GM23338 (cell line): Measurements from ENCODE around the gene KRT78. TPM values are rescaled to one million over a fixed set of nuclear protein-coding genes. Genes with fewer than 3 reads are reported as not detected.

Source experiments
- ATAC-seq: fragments of 200-7000 bp; cut with Tn5 transposase; 3 replicates; pipeline ENCODE4 v1.9.1; 2020
- DNase-seq: peaks from one replicate; pipeline ENCODE4 v3.0.0-alpha.2; 2015; ENCODE audit warnings: low spot score
- H2AFZ ChIP-seq: fragments of 200-600 bp; sonication (generic); 2 replicates; pipeline ENCODE4 v1.8.0; 2016; ENCODE audit warnings: antibody characterized with exemption, mild to moderate bottlenecking, moderate library complexity
- H3F3A ChIP-seq: fragments of 200-600 bp; sonication (generic); replicated peaks from 2 replicates; pipeline ENCODE4 v1.8.0; 2017; ENCODE audit warnings: antibody characterized with exemption, mixed run types, low read depth
- H3K27ac ChIP-seq: fragments of 200-600 bp; sonication (generic); 2 replicates; pipeline ENCODE4 v1.6.1; 2016; ENCODE audit warnings: low read depth
- H3K27me3 ChIP-seq: fragments of 200-600 bp; sonication (generic); 2 replicates; pipeline ENCODE4 v1.8.0; 2016; ENCODE audit warnings: mild to moderate bottlenecking, mixed run types, moderate library complexity; ENCODE audit not compliant: insufficient read depth
- H3K36me3 ChIP-seq: fragments of 200-600 bp; sonication (generic); 2 replicates; pipeline ENCODE4 v1.8.0; 2016; ENCODE audit warnings: mild to moderate bottlenecking; ENCODE audit not compliant: insufficient read depth
- H3K4me1 ChIP-seq: fragments of 200-600 bp; sonication (generic); 2 replicates; pipeline ENCODE4 v1.8.0; 2016; ENCODE audit warnings: mild to moderate bottlenecking, moderate library complexity; ENCODE audit not compliant: insufficient read depth
- H3K4me2 ChIP-seq: fragments of 200-600 bp; sonication (generic); 2 replicates; pipeline ENCODE4 v1.7.1; 2017; ENCODE audit warnings: mixed run types
- H3K4me3 ChIP-seq: fragments of 200-600 bp; sonication (generic); 2 replicates; pipeline ENCODE4 v1.6.1; 2016; ENCODE audit warnings: mixed run types
- H3K79me2 ChIP-seq: fragments of 200-600 bp; sonication (generic); replicated peaks from 2 replicates; pipeline ENCODE4 v1.8.0; 2017; ENCODE audit warnings: mild to moderate bottlenecking; ENCODE audit not compliant: insufficient read depth
- H3K9me2 ChIP-seq: fragments of 200-600 bp; sonication (generic); 2 replicates; pipeline ENCODE4 v1.8.0; 2017; ENCODE audit not compliant: insufficient read depth
- H4K20me1 ChIP-seq: fragments of 200-600 bp; sonication (generic); replicated peaks from 2 replicates; pipeline ENCODE4 v1.8.0; 2017; ENCODE audit warnings: mild to moderate bottlenecking; ENCODE audit not compliant: insufficient read depth
- H3K27ac Mint-ChIP-seq: 2 replicates; pipeline ENCODE4 v1.8.0; 2020; ENCODE audit warnings: inconsistent platforms, mild to moderate bottlenecking, moderate library complexity, mixed read lengths
- H3K27me3 Mint-ChIP-seq: 3 replicates; pipeline ENCODE4 v1.8.0; 2022; ENCODE audit warnings: low read depth, mild to moderate bottlenecking, moderate library complexity, mixed read lengths, inconsistent platforms; ENCODE audit not compliant: insufficient read depth, poor library complexity
- H3K36me3 Mint-ChIP-seq: 3 replicates; pipeline ENCODE4 v1.8.0; 2021; ENCODE audit warnings: low read depth, mild to moderate bottlenecking, inconsistent platforms, moderate library complexity, mixed read lengths
- H3K4me1 Mint-ChIP-seq: 3 replicates; pipeline ENCODE4 v1.8.0; 2020; ENCODE audit warnings: mild to moderate bottlenecking, inconsistent platforms, mixed read lengths
- H3K4me3 Mint-ChIP-seq: 3 replicates; pipeline ENCODE4 v1.8.0; 2021; ENCODE audit warnings: moderate library complexity, mild to moderate bottlenecking, inconsistent platforms, mixed read lengths
- H3K9me3 Mint-ChIP-seq: 3 replicates; pipeline ENCODE4 v1.8.0; 2020; ENCODE audit warnings: moderate library complexity, mild to moderate bottlenecking, inconsistent platforms, mixed read lengths
- CREB1 ChIP-seq: fragments of 250-450 bp; sonication (Bioruptor Pico); IDR thresholded peaks from 2 replicates; pipeline ENCODE4 v1.5.0; 2020; ENCODE audit warnings: low read depth, mild to moderate bottlenecking, moderate library complexity
- CTCF ChIP-seq, 2 experiments: fragments of 200-600 bp in 1 of 2; sonication (generic) in 1 of 2; conservative IDR thresholded peaks; 2 replicates each; pipeline versions ENCODE4 v1.5.1 to v1.6.1; 2016 to 2017; ENCODE audit warnings: antibody characterized with exemption in 2 of 2, low read depth in 2 of 2, mild to moderate bottlenecking in 2 of 2, moderate library complexity in 1 of 2
- EZH2 ChIP-seq: fragments of 200-600 bp; sonication (generic); IDR thresholded peaks from one replicate; pipeline ENCODE4 v1.8.0; 2017; ENCODE audit warnings: antibody characterized with exemption, mild to moderate bottlenecking, low read depth; ENCODE audit not compliant: unreplicated experiment
- EZH2phosphoT487 ChIP-seq: fragments of 200-600 bp; sonication (generic); IDR thresholded peaks from one replicate; pipeline ENCODE4 v1.8.1; 2018; ENCODE audit warnings: antibody characterized with exemption; ENCODE audit not compliant: unreplicated experiment
- JUNB ChIP-seq: IDR thresholded peaks from one replicate; pipeline ENCODE4 v1.6.1; 2016; ENCODE audit warnings: antibody characterized with exemption; ENCODE audit not compliant: unreplicated experiment
- NANOG ChIP-seq: IDR thresholded peaks from 2 replicates; pipeline ENCODE4 v1.6.1; 2016; ENCODE audit warnings: antibody characterized with exemption, borderline replicate concordance
- POLR2AphosphoS5 ChIP-seq: IDR thresholded peaks from 2 replicates; pipeline ENCODE4 v1.6.1; 2016; ENCODE audit warnings: antibody characterized with exemption, low read depth
- REST ChIP-seq: IDR thresholded peaks from one replicate; pipeline ENCODE4 v1.6.1; 2018; ENCODE audit warnings: antibody characterized with exemption; ENCODE audit not compliant: unreplicated experiment
- STAT1 ChIP-seq: IDR thresholded peaks from one replicate; pipeline ENCODE4 v1.6.1; 2016; ENCODE audit warnings: antibody characterized with exemption; ENCODE audit not compliant: unreplicated experiment
- ZNF114 ChIP-seq: fragments of 250-450 bp; sonication (Bioruptor Pico); IDR thresholded peaks from 2 replicates; pipeline ENCODE4 v1.5.0; 2020; ENCODE audit warnings: mild to moderate bottlenecking, moderate library complexity
- ZNF331 ChIP-seq: fragments of 250-450 bp; sonication (Bioruptor Pico); IDR thresholded peaks from 2 replicates; pipeline ENCODE4 v1.5.0; 2020; ENCODE audit warnings: low read depth, mild to moderate bottlenecking, moderate library complexity
- ZNF462 ChIP-seq: fragments of 250-450 bp; sonication (Bioruptor Pico); IDR thresholded peaks from 2 replicates; pipeline ENCODE4 v1.5.0; 2020; ENCODE audit warnings: mild to moderate bottlenecking, moderate library complexity
- polyA plus RNA-seq: library from polyadenylated mRNA; unstranded; fragments of >200 nt; fragmentation: Nextera tagmentation; extraction: Ambion mirVana; gene quantifications from 2 replicates; pipeline ENCODE4 v1.2.1, GENCODE V29; 2016
- total RNA-seq: library from RNA; depleted of rRNA; stranded (reverse); fragments of >200 nt; shearing (Covaris generic); gene quantifications from 2 replicates; pipeline ENCODE4 v1.2.3, GENCODE V29; 2014
- TF ChIP-seq, protein P1 (sequence below): IDR thresholded peaks from 2 replicates; pipeline ENCODE4 v1.6.1; 2016; ENCODE audit warnings: antibody characterized with exemption

The KRT78 gene
- total and polyA plus RNA-seq, 2 experiments from 2014 or later: not detected

GRCh38 chr12:52874573-52875435 lies 26.0 kb upstream of the KRT78 start:
- peaks cover 11% of the 10 kb centered on the region for H3K27me3 Mint-ChIP-seq
- no peaks in the 10 kb centered on the region for H3K9me3 Mint-ChIP-seq
- ATAC-seq (no peak), DNase-seq (no peak)
- Histone ChIP-seq H3K79me2 (no peaks in the 10 kb centered on the region), H2AFZ (peak overlapping the region; percentile 98), H3K4me3 (peak overlapping the region; percentile 59), H3K27me3 (peaks cover 26% of the 10 kb centered on the region), H3K36me3 (no peaks in the 10 kb centered on the region), H3K4me2 (peak overlapping the region; percentile 88), H3K4me1 (no peaks in the 10 kb centered on the region; the same call in 1 of the 2 replicates), H3K27ac (no peak overlapping the region), H3K9me2 (no peaks in the 10 kb centered on the region), H3F3A (peaks cover 3% of the 10 kb centered on the region; the same call in 1 of the 2 replicates), H4K20me1 (no peaks in the 10 kb centered on the region)
- no peak overlapping the region for H3K27ac Mint-ChIP-seq
- peaks cover 24% of the 10 kb centered on the region for H3K4me1 Mint-ChIP-seq
- H3K4me3 Mint-ChIP-seq: peak overlapping the region; percentile 66
- no peaks in the 10 kb centered on the region for H3K36me3 Mint-ChIP-seq
- TF ChIP-seq, protein P1, sequence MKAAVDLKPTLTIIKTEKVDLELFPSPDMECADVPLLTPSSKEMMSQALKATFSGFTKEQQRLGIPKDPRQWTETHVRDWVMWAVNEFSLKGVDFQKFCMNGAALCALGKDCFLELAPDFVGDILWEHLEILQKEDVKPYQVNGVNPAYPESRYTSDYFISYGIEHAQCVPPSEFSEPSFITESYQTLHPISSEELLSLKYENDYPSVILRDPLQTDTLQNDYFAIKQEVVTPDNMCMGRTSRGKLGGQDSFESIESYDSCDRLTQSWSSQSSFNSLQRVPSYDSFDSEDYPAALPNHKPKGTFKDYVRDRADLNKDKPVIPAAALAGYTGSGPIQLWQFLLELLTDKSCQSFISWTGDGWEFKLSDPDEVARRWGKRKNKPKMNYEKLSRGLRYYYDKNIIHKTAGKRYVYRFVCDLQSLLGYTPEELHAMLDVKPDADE: no peak
- TF ChIP-seq ZNF331 (CRISPR knock-in tag) (no peak), ZNF114 (CRISPR knock-in tag) (no peak), STAT1 (no peak), CREB1 (no peak), JUNB (no peak), REST (no peak), EZH2phosphoT487 (no peak), POLR2AphosphoS5 (no peak), NANOG (no peak), EZH2 (no peak), ZNF462 (CRISPR knock-in tag) (no peak), CTCF (conservative IDR thresholded peaks at IDR 0.05; ENCODE audit: low read depth in 2 of 2) (no peak)
